ENCODE results near the gene CMTM7. TPM values are rescaled to one million over a fixed set of nuclear protein-coding genes. Genes with fewer than 3 reads are reported as not detected.

Gene CMTM7
- total RNA-seq, 1 experiment from 2014 or later, result 62.6 TPM

DNA sequence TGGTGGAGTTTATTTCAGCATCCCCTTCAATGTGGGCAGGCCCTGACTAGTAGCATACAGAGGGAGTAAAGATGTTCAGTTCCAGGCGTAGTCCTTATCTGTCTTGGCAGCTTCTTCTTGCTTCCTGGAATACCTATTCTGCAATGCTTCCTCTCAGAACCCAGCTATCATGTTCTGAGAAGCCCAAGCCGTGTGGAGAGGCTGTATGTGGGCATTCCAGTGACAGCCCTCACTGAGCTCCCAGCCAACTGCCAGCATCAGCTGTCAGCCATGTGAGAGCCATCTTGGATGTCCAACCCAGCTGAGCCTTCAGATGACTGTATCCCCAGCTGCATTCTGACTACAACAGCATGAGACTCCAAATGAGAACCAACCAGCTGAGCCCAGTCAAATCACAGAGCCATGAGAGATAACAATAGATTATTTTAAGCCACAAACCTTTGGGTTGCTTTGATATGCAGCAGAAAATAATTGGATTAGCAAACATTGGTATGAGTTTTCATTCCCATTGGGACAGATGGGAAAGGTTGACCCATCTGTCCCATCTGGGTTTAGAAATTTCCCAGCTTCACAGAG is 8.4 kb upstream of the CMTM7 start:
- Histone ChIP-seq H3K9me2 (ENCODE audit: insufficient read depth) (no peaks in the 10 kb centered on the region), H2AFZ (ENCODE audit: low read depth, low read length, poor library complexity, severe bottlenecking) (no peak overlapping the region), H3K9me3 (ENCODE audit: control insufficient read depth in 1 of 2, insufficient read depth in 1 of 2, low read depth in 1 of 2, low read length in 2 of 2) (no peaks in the 10 kb centered on the region), H3K27me3 (ENCODE audit: insufficient read depth, low read length) (no peaks in the 10 kb centered on the region), H3K36me3 (ENCODE audit: control insufficient read depth in 1 of 2, insufficient read depth in 2 of 2, low read length in 2 of 2) (no peaks in the 10 kb centered on the region), H4K20me1 (ENCODE audit: insufficient read depth) (no peaks in the 10 kb centered on the region), H3K27ac (ENCODE audit: low read depth, low read length) (no peak overlapping the region), H3K4me1 (ENCODE audit: control insufficient read depth in 1 of 2, insufficient read depth in 2 of 2, low read length in 2 of 2) (peaks cover 0 to 10% of the 10 kb centered on the region in 2 experiments; a peak in 1 of 4 replicates), H3K4me3 (replicated peaks in 1 of 2; ENCODE audit: low read depth in 1 of 2, low read length in 2 of 2) (no peak overlapping the region), H3K9ac (ENCODE audit: low read length) (no peak overlapping the region), H3K4me2 (ENCODE audit: low read length) (no peak overlapping the region), H3K79me2 (ENCODE audit: insufficient read depth, low read length) (no peaks in the 10 kb centered on the region)
- ChIA-PET RAD21 (ENCODE audit: low non-redundant PET in 1 of 2, low total read pairs in 2 of 2, uncharacterized antibody in 2 of 2, unreplicated experiment in 2 of 2) (no interaction called here), POLR2A (no interaction called here), CTCF (no interaction called here)
- BruUV-seq (replicated peaks), result no TSS peak
- TF ChIP-seq, protein P1, sequence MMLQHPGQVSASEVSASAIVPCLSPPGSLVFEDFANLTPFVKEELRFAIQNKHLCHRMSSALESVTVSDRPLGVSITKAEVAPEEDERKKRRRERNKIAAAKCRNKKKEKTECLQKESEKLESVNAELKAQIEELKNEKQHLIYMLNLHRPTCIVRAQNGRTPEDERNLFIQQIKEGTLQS (IDR thresholded peaks at IDR 0.05), result no peak
- no peak for DNase-seq (ENCODE audit: low read depth, low spot score)
- ATAC-seq, result no peak; the same call in 1 of the 2 replicates
- intact Hi-C loops (cut with micrococcal nuclease), result no loop called here

DNA sequence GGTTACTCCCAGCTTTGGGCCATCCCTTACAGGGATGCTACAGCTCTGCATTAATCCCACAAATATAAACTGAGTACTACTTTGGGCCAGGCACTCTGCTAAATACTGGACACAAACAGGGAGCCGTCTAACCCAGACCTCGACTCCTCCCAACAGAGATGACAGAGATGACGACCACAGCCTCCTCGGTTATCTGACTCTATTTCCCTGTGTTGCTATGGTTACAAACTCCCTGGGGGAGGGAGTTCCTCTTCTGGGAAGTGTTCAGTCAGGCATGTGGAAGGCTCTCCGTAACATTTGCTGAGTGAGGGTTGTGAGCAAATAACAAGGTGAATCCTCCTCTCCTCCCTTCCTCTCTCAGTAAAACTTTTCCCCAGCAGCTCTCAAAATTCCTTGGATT is 6.7 kb upstream of the CMTM7 start:
- Histone ChIP-seq H3K4me3 (replicated peaks in 1 of 2; ENCODE audit: low read depth in 1 of 2, low read length in 2 of 2) (no peak overlapping the region), H3K79me2 (ENCODE audit: insufficient read depth, low read length) (no peaks in the 10 kb centered on the region), H3K9ac (ENCODE audit: low read length) (no peak overlapping the region), H3K27ac (ENCODE audit: low read depth, low read length) (no peak overlapping the region), H3K9me2 (ENCODE audit: insufficient read depth) (no peaks in the 10 kb centered on the region), H3K27me3 (ENCODE audit: insufficient read depth, low read length) (no peaks in the 10 kb centered on the region), H3K4me2 (ENCODE audit: low read length) (no peak overlapping the region), H2AFZ (ENCODE audit: low read depth, low read length, poor library complexity, severe bottlenecking) (no peak overlapping the region), H4K20me1 (ENCODE audit: insufficient read depth) (no peaks in the 10 kb centered on the region), H3K9me3 (ENCODE audit: control insufficient read depth in 1 of 2, insufficient read depth in 1 of 2, low read depth in 1 of 2, low read length in 2 of 2) (no peaks in the 10 kb centered on the region), H3K4me1 (ENCODE audit: control insufficient read depth in 1 of 2, insufficient read depth in 2 of 2, low read length in 2 of 2) (peaks cover 0 to 17% of the 10 kb centered on the region in 2 experiments; a peak in 1 of 4 replicates), H3K36me3 (ENCODE audit: control insufficient read depth in 1 of 2, insufficient read depth in 2 of 2, low read length in 2 of 2) (no peaks in the 10 kb centered on the region)
- no peak for DNase-seq (ENCODE audit: low read depth, low spot score)
- TF ChIP-seq JUND (IDR thresholded peaks at IDR 0.05) (no peak), YY1 (IDR thresholded peaks at IDR 0.05; ENCODE audit: extremely low read depth, insufficient replicate concordance, low read depth, low read length) (no peak), SP1 (IDR thresholded peaks at IDR 0.05; ENCODE audit: low read depth) (no peak), CBX3 (IDR thresholded peaks at IDR 0.05; ENCODE audit: low read depth) (no peak), ZNF274 (IDR thresholded peaks at IDR 0.05; ENCODE audit: low read depth, low read length) (no peak), CEBPB (IDR thresholded peaks at IDR 0.05; ENCODE audit: low read depth) (no peak)
- TF ChIP-seq, protein P1 (IDR thresholded peaks at IDR 0.05), result no peak
- ChIA-PET CTCF (no interaction called here), RAD21 (ENCODE audit: low non-redundant PET in 1 of 2, low total read pairs in 2 of 2, uncharacterized antibody in 2 of 2, unreplicated experiment in 2 of 2) (no interaction called here), POLR2A (no interaction called here)
- no TSS peak for BruUV-seq (replicated peaks)
- no peak for ATAC-seq
- intact Hi-C loops (cut with micrococcal nuclease), result no loop called here

All from HCT116 (cell line).